ENCODE data around the gene E2F3.
A peak's percentile ranks its signal among the peaks of the same experiment; 100 is the strongest.
"Not testable (repeated sequence)": the region's sequence is repeated elsewhere in the genome, so short reads cannot be mapped to it uniquely, and the experiment has no call there.

The E2F3 gene

DNA sequence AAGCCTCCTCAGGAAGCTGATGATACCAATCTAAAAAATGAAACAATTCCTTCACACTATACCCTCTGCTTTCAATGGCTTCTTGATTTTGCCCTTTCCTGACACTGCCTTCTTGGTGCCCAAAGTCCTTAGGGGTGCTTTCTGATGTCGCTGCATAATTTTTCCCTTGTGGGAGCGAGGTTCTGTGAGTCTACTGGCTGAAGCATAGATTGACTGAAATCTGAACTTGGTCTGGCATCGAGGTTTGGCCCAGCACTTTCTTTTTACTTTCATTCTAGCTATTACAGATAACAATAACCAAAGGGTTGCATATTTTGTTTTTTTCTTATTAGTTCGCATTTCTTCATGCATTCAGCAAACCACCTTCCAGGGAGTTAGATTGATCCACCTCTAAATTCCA is 65.8 kb downstream of the E2F3 start:
- DNase-seq (ENCODE audit: low spot score), result no peak

DNA sequence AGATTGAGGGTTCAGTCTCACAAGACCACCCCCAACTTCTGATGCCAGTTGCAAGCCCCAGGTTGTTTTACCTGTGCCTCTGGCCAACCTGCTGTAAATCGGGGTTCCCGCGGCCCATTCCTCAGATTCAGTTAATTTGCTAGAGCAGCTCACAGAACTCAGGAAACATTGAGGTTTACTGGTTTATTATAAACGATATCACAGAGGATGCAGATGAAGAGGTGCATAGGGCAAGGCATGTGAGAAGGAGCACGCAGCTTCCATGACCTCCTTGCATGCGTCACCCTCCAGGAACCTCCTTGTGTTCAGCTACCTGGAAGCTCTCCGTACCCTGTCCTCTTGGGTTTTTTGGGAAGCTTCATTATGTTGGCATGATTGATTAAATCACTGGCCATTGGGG is 66.5 kb downstream of the E2F3 start:
- no peak for DNase-seq (ENCODE audit: low spot score)

- no peak for DNase-seq (ENCODE audit: low spot score)
Measured at GRCh38 chr6:20472748-20473147, 71.1 kb downstream of the E2F3 start.

GRCh38 chr6:20473518-20473917 is 71.8 kb downstream of the E2F3 start:
- no peak for DNase-seq (ENCODE audit: low spot score)

DNA sequence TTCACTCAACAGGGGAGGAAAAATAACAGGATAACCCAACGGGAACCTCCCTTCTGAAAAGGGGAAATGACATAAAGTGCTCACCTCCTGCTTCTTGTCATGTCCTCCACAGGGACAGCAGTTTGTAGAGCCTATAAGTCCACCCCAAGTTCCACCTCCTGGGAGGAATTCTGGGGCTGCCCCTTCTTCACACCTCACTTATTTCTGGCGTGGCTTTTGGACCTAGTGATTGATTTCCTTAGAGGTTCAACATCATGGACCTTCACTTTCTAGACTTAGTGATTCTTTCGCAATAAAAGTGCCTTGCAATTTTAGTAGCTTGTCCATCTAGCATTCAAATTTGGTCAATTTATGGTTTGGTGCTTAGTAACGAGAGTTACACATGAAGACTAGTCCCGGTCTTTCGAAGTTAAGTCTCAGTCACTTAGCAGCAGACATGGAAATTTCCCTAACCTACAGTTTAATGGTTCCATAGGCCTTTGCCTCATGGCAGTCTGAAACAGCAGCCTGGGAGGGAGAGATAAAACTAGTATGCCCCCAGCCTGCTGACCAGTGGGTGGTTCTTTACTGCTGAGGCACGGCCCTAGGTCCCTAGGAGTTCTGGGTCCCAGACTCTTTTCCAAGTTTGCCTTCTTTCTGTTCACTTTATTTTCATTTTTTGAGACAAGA is 73.3 kb downstream of the E2F3 start:
- no peak for DNase-seq (ENCODE audit: low spot score)

GRCh38 chr6:20476501-20477043 is 74.9 kb downstream of the E2F3 start:
- no peak for DNase-seq (ENCODE audit: low spot score)

GRCh38 chr6:20477485-20477884 is 75.8 kb downstream of the E2F3 start:
- no peak for DNase-seq (ENCODE audit: low spot score)

DNA sequence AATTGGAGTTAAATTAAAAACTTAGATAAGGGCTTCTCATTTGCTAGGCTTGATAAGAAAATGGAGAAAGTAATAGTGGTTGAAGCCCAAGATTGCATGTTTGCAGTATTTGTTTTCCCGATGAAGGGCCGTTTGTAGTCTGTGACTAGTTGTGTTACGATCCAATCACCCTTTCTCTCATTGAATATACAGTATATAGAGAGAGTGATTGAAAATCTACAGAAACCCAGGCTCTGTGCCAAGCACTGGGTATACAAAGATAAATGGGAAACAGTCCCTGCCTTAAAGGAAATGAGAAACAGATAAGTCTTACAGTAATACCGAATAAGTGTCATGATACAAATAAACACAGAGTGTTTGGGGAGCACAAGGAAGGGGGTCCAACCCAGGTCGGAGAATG is 77.4 kb downstream of the E2F3 start:
- no peak for DNase-seq (ENCODE audit: low spot score)

- DNase-seq (ENCODE audit: low spot score), result no peak
Measured at GRCh38 chr6:20479526-20479925, 77.8 kb downstream of the E2F3 start.

DNA sequence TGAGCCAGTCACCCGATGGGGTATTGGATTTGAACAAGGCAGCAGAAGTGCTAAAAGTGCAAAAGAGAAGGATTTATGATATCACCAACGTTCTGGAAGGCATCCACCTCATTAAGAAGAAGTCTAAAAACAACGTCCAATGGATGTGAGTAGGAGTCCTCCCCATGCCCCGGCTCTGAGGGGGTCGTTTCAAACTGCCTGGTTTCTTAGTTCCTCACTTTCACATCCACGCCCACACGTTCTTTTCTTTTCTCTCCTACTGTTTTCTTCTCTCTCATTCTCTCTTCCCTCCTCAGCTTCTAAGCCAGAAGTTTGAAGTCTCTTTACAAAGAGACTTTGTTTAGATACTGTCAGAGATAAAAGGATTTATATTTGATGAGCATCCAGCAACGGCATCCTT is 79.6 kb downstream of the E2F3 start:
- DNase-seq (ENCODE audit: low spot score), result no peak

- no peak for DNase-seq (ENCODE audit: low spot score)
Measured at GRCh38 chr6:20483887-20484497, 82.3 kb downstream of the E2F3 start.

- DNase-seq (ENCODE audit: low spot score), result no peak
Measured at GRCh38 chr6:20486641-20487040, 85.0 kb downstream of the E2F3 start.

- DNase-seq (ENCODE audit: low spot score), result no peak
Measured at GRCh38 chr6:20487669-20488375, 86.1 kb downstream of the E2F3 start.

GRCh38 chr6:20490591-20490990 is 88.9 kb downstream of the E2F3 start:
- DNase-seq (ENCODE audit: low spot score), result no peak

GRCh38 chr6:20492099-20492498 is 90.4 kb downstream of the E2F3 start:
- no peak for DNase-seq (ENCODE audit: low spot score)

DNA sequence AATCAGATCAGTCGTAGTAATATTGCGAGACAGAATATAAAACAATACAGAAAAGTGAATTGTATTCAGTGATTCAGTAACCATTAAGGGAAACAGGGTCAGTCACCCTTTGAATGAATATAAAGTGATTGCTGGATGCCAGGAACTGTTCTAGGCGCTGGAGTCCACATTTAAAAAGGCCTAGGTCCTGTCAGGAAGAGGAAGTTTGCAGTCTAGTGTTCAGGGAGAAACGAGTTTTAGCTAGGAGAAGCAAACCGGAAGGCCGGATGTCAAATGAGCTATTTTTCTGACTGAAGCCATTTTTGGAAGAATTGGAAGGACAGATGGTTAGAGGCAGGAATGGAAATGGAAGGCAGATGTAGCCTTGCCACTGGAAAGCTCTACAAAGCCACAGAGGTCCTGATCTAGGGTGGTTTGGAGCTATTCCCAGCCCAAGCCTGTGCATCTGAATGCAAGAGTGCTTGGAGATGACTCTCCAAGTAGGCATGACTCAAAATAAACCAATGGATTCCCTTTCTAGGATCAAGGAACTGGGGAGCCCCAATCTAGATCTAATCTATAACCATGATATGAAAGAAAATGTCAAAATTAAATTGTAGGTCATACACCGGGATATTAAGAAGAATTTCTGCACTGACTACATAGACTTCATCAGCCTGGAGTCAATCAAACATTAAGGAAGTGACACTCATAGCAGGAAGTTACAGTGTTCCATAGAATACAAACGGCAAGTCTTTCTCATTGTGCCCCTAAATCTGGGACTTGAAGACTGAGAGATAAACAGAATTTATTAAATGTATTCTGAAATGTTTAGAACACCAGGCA is 95.7 kb downstream of the E2F3 start:
- DNase-seq (ENCODE audit: low spot score), result no peak

DNA sequence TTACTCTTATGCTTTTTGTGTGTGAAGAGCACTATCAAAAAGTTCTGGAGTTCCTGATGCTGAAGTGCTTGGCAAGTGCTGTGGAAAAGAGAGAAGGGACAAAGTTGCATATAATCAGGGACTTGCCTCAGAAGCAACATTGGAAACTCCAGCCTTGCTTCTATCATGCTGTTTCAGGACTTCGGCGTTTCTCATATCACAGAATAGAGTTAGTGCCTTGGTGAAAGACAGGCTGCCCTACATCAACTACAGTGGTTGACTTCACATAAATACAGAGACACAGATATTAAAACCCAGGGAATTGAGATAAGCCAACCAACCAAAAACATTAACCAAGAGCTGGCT is 96.3 kb downstream of the E2F3 start:
- DNase-seq (ENCODE audit: low spot score), result no peak

DNA sequence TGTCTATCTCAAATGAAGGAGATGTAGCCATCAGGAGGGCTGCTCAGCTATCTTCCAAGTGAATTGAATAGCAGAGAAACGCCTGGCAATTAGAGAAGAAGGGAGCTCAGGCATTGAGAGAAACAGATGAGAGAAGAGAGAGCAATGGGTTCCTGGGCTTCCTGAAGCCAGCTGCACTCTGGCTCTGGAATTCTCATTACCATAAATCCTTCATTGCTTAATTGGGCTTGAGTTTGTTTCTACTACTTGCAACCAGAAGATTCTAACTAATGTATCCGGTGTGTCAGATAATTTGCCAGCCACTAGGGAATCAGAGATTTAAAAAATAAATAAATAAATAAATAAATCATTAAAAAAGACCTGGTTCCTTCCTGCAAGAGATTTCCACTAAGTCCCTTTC is 107.5 kb downstream of the E2F3 start:
- no peak for DNase-seq (ENCODE audit: low spot score)

DNA sequence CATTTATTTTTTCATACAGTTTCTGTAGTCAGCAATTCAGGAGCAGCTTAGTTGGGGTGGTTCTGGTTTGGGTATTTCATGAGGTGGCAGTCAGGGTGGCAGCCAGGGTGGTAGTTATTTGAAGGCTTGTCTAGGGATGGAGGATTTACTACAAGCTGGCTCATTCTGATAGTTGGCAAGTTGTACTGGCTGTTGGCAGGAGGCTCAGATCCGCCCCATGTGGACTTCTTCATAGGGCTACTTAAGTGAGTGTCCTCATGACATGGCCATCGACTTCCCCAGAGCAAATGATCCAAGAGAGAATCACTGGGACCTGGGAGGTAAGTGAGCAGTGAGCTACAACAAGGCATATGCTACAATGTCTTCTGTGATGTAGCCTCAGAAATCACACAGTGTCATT is 110.2 kb downstream of the E2F3 start:
- no peak for DNase-seq (ENCODE audit: low spot score)

DNA sequence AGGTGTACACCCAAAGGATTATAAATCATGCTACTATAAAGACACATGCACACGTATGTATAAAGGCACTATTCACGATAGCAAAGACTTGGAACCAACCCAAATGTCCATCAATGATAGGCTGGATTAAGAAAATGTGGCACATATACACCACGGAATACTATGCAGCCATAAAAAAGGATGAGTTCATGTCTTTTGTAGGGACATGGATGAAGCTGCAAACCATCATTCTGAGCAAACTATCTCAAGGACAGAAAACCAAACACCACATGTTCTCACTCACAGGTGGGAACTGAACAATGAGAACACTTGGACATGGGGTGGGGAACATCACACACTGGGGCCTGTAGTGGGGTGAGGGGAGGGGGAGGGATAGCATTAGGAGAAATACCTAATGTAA is 123.5 kb downstream of the E2F3 start:
- not testable (repeated sequence) for DNase-seq (ENCODE audit: low spot score)

DNA sequence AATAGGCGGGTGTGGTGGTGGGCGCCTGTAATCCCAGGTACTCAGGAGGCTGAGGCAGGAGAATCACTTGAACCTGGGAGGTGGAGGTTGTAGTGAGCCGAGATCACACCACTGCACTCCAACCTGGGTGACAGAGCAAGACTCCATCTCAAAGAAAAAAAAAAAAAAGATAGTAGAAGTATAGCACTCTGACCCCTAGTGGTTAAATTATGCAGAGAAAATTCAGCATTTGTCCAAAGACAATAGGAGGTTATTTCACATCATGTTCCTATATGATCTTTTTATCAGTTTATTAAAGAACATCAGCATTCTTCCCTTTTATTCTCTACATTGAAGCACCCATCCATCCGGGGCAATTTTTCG is 127.4 kb downstream of the E2F3 start:
- peak; percentile 65 for DNase-seq (ENCODE audit: low spot score)

GRCh38 chr6:20532881-20533280 is 131.2 kb downstream of the E2F3 start:
- DNase-seq (ENCODE audit: low spot score), result no peak
